HEK293 (cell line): ENCODE data around the gene STAMBP.

Source experiments
- CTCF ChIA-PET: fragments of 350-600 bp; formaldehyde crosslinking; extraction: SDS; loops from one replicate; lab custom pipeline; 2021; ENCODE audit warnings: antibody characterized with exemption; lab: Yijun Ruan, JAX
- POLR2A ChIA-PET: fragments of 300-600 bp; formaldehyde crosslinking; extraction: SDS; loops from one replicate; lab custom pipeline; 2020; ENCODE audit warnings: antibody characterized with exemption, inconsistent platforms; lab: Yijun Ruan, JAX
- H3K27ac ChIP-seq: fragments of 200-500 bp; sonication (Bioruptor generic); 2 replicates; pipeline ENCODE4 v1.5.1; 2014; ENCODE audit warnings: low read depth, low read length, control low read depth, inconsistent platforms; ENCODE audit errors: extremely low read depth
- H3K36me3 ChIP-seq, 2 experiments: fragments of 200-500 bp in 1 of 2; sonication (Bioruptor generic) in 1 of 2; 1 replicate in 1 of 2; 2 replicates in 1 of 2; pipeline ENCODE4 v1.5.1; 2014 to 2017; ENCODE audit warnings: inconsistent platforms in 2 of 2, low read length in 2 of 2; ENCODE audit not compliant: control insufficient read depth in 2 of 2, insufficient read depth in 1 of 2
- H3K4me1 ChIP-seq: fragments of 200-500 bp; sonication (Bioruptor generic); 2 replicates; pipeline ENCODE4 v1.5.1; 2014; ENCODE audit warnings: mild to moderate bottlenecking, low read length, inconsistent platforms; ENCODE audit not compliant: control insufficient read depth, insufficient read depth
- H3K4me3 ChIP-seq: 2 replicates; pipeline ENCODE4 v1.5.1; 2011; ENCODE audit warnings: low read depth, mild to moderate bottlenecking, control low read depth, low read length, moderate library complexity
- H3K9me3 ChIP-seq: fragments of 200-500 bp; sonication (Bioruptor generic); 2 replicates; pipeline ENCODE4 v1.5.1; 2014; ENCODE audit warnings: low read depth, low read length, inconsistent platforms; ENCODE audit not compliant: control insufficient read depth, insufficient read depth
- KLF7 ChIP-seq: fragments of 450-650 bp; formaldehyde crosslinking; IDR thresholded peaks from 2 replicates; pipeline ENCODE4 v1.5.1; 2016; ENCODE audit warnings: missing biosample characterization, missing genetic modification characterization, borderline replicate concordance
- SP3 ChIP-seq: fragments of 450-650 bp; formaldehyde crosslinking; IDR thresholded peaks from 2 replicates; pipeline ENCODE4 v1.5.1; 2016; ENCODE audit warnings: missing biosample characterization, missing genetic modification characterization
- TCF7L2 ChIP-seq: IDR thresholded peaks from 2 replicates; pipeline ENCODE4 v1.6.1; 2011; ENCODE audit warnings: low read depth, mild to moderate bottlenecking, inconsistent platforms, low read length, moderate library complexity, borderline replicate concordance
- ZBTB1 ChIP-seq: fragments of 450-650 bp; formaldehyde crosslinking; IDR thresholded peaks from 2 replicates; pipeline ENCODE4 v1.5.1; 2016; ENCODE audit warnings: missing biosample characterization, missing genetic modification characterization
- ZBTB10 ChIP-seq: fragments of 450-650 bp; formaldehyde crosslinking; IDR thresholded peaks from 2 replicates; pipeline ENCODE4 v1.5.1; 2016; ENCODE audit warnings: missing biosample characterization, missing genetic modification characterization
- ZBTB7A ChIP-seq: fragments of 450-650 bp; formaldehyde crosslinking; IDR thresholded peaks from 2 replicates; pipeline ENCODE4 v1.5.1; 2016; ENCODE audit warnings: low read depth, missing biosample characterization, missing genetic modification characterization
- ZFHX2 ChIP-seq: fragments of 450-650 bp; formaldehyde crosslinking; conservative IDR thresholded peaks from 2 replicates; pipeline ENCODE4 v1.5.1; 2016; ENCODE audit warnings: missing biosample characterization, missing genetic modification characterization
- ZNF138 ChIP-seq: fragments of 450-650 bp; formaldehyde crosslinking; IDR thresholded peaks from 2 replicates; pipeline ENCODE4 v1.5.1; 2016; ENCODE audit warnings: missing biosample characterization, missing genetic modification characterization, borderline replicate concordance
- ZNF148 ChIP-seq: fragments of 450-650 bp; formaldehyde crosslinking; IDR thresholded peaks from 2 replicates; pipeline ENCODE4 v1.5.0; 2017; ENCODE audit warnings: missing biosample characterization, missing genetic modification characterization, borderline replicate concordance
- ZNF211 ChIP-seq: fragments of 450-650 bp; formaldehyde crosslinking; IDR thresholded peaks from 2 replicates; pipeline ENCODE4 v1.5.1; 2016; ENCODE audit warnings: low read depth, missing biosample characterization, missing genetic modification characterization
- ZNF266 ChIP-seq: fragments of 450-650 bp; formaldehyde crosslinking; IDR thresholded peaks from 2 replicates; pipeline ENCODE4 v1.5.1; 2016; ENCODE audit warnings: missing biosample characterization, missing genetic modification characterization, low read depth
- ZNF341 ChIP-seq: fragments of 450-650 bp; formaldehyde crosslinking; IDR thresholded peaks from 2 replicates; pipeline ENCODE4; 2016; ENCODE audit warnings: low read depth, missing biosample characterization, missing genetic modification characterization
- ZNF416 ChIP-seq: fragments of 450-650 bp; formaldehyde crosslinking; IDR thresholded peaks from 2 replicates; pipeline ENCODE4 v1.5.1; 2016; ENCODE audit warnings: missing biosample characterization, missing genetic modification characterization
- ZNF48 ChIP-seq: fragments of 450-650 bp; formaldehyde crosslinking; IDR thresholded peaks from 2 replicates; pipeline ENCODE4 v1.5.1; 2016; ENCODE audit warnings: missing biosample characterization, missing genetic modification characterization
- ZNF514 ChIP-seq: fragments of 450-650 bp; formaldehyde crosslinking; IDR thresholded peaks from 2 replicates; pipeline ENCODE4 v1.5.1; 2016; ENCODE audit warnings: missing biosample characterization, missing genetic modification characterization
- ZNF585B ChIP-seq: fragments of 450-650 bp; formaldehyde crosslinking; IDR thresholded peaks from 2 replicates; pipeline ENCODE4 v1.5.1; 2016; ENCODE audit warnings: missing biosample characterization, missing genetic modification characterization
- ZNF660 ChIP-seq: fragments of 450-650 bp; IDR thresholded peaks from 2 replicates; pipeline ENCODE4 v1.5.1; 2018; ENCODE audit warnings: missing biosample characterization, mild to moderate bottlenecking, missing genetic modification characterization
- ZNF677 ChIP-seq: fragments of 450-650 bp; IDR thresholded peaks from 2 replicates; pipeline ENCODE4 v1.5.0; 2018; ENCODE audit warnings: missing biosample characterization, mild to moderate bottlenecking, missing genetic modification characterization, moderate library complexity
- ZNF777 ChIP-seq: fragments of 450-650 bp; formaldehyde crosslinking; IDR thresholded peaks from 2 replicates; pipeline ENCODE4 v1.5.1; 2017; ENCODE audit warnings: missing biosample characterization, missing genetic modification characterization, borderline replicate concordance
- ZXDB ChIP-seq: fragments of 450-650 bp; formaldehyde crosslinking; IDR thresholded peaks from 2 replicates; pipeline ENCODE4 v1.5.1; 2016; ENCODE audit warnings: missing biosample characterization, missing genetic modification characterization
- TF ChIP-seq, protein P1 (sequence below): fragments of 450-650 bp; formaldehyde crosslinking; IDR thresholded peaks from 2 replicates; pipeline ENCODE4 v1.5.1; 2016; ENCODE audit warnings: missing biosample characterization, missing genetic modification characterization
- TF ChIP-seq, protein P2 (sequence below): fragments of 450-650 bp; formaldehyde crosslinking; IDR thresholded peaks from 2 replicates; pipeline ENCODE4 v1.5.1; 2016; ENCODE audit warnings: missing biosample characterization, missing genetic modification characterization, low read depth

The STAMBP gene

GRCh38 chr2:73897934-73898333, 69.2 kb downstream of the STAMBP start:
- H3K4me1 ChIP-seq: no peaks in the 10 kb centered on the region
- ChIA-PET POLR2A (no interaction called here), CTCF (no interaction called here)
- no peaks in the 10 kb centered on the region for H3K36me3 ChIP-seq
- H3K9me3 ChIP-seq: no peaks in the 10 kb centered on the region
- no peak overlapping the region for H3K4me3 ChIP-seq
- H3K27ac ChIP-seq: no peak overlapping the region
- TF ChIP-seq ZNF211 (tag by site-specific recombination) (no peak), ZNF148 (no peak), ZNF585B (no peak)

GRCh38 chr2:73899801-73900336, 71.1 kb downstream of the STAMBP start:
- ChIA-PET POLR2A (interaction anchor here (0.5 kb wide), 1 partner anchor 65 kb away, joined by 4 read pairs; no protein-coding TSS in a partner anchor), CTCF (no interaction called here)
- H3K9me3 ChIP-seq: no peaks in the 10 kb centered on the region
- no peak overlapping the region for H3K4me3 ChIP-seq
- H3K4me1 ChIP-seq: no peaks in the 10 kb centered on the region
- H3K36me3 ChIP-seq: no peaks in the 10 kb centered on the region
- TF ChIP-seq ZNF660 (tag by site-specific recombination): no peak
- no peak for TF ChIP-seq ZNF211 (tag by site-specific recombination)
- no peak for TF ChIP-seq ZBTB1
- no peak for TF ChIP-seq SP3 (tag by site-specific recombination)
- no peak for TF ChIP-seq ZNF266 (tag by site-specific recombination)
- TF ChIP-seq ZFHX2: no peak
- no peak overlapping the region for H3K27ac ChIP-seq

- ChIA-PET POLR2A (no interaction called here), CTCF (interaction anchor here (0.6 kb wide), 1 partner anchor 433 kb away, joined by 3 read pairs; no protein-coding TSS in a partner anchor)
- Histone ChIP-seq H3K4me1 (no peaks in the 10 kb centered on the region), H3K27ac (no peak overlapping the region), H3K4me3 (no peak overlapping the region), H3K36me3 (no peaks in the 10 kb centered on the region), H3K9me3 (no peaks in the 10 kb centered on the region)
- no peak for TF ChIP-seq ZNF514 (tag by site-specific recombination)
- TF ChIP-seq, protein P1, sequence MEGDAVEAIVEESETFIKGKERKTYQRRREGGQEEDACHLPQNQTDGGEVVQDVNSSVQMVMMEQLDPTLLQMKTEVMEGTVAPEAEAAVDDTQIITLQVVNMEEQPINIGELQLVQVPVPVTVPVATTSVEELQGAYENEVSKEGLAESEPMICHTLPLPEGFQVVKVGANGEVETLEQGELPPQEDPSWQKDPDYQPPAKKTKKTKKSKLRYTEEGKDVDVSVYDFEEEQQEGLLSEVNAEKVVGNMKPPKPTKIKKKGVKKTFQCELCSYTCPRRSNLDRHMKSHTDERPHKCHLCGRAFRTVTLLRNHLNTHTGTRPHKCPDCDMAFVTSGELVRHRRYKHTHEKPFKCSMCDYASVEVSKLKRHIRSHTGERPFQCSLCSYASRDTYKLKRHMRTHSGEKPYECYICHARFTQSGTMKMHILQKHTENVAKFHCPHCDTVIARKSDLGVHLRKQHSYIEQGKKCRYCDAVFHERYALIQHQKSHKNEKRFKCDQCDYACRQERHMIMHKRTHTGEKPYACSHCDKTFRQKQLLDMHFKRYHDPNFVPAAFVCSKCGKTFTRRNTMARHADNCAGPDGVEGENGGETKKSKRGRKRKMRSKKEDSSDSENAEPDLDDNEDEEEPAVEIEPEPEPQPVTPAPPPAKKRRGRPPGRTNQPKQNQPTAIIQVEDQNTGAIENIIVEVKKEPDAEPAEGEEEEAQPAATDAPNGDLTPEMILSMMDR (tag by site-specific recombination): no peak
- TF ChIP-seq KLF7: no peak
- no peak for TF ChIP-seq ZNF416 (tag by site-specific recombination)
- no peak for TF ChIP-seq ZNF777
- no peak for TF ChIP-seq ZBTB10 (tag by site-specific recombination)
- TF ChIP-seq ZBTB7A (tag by site-specific recombination): no peak
- no peak for TF ChIP-seq TCF7L2
- TF ChIP-seq ZNF677 (tag by site-specific recombination): no peak
- no peak for TF ChIP-seq ZNF48 (tag by site-specific recombination)
- TF ChIP-seq ZNF138 (tag by site-specific recombination): no peak
- TF ChIP-seq ZNF341 (tag by site-specific recombination): no peak
- TF ChIP-seq, protein P2, sequence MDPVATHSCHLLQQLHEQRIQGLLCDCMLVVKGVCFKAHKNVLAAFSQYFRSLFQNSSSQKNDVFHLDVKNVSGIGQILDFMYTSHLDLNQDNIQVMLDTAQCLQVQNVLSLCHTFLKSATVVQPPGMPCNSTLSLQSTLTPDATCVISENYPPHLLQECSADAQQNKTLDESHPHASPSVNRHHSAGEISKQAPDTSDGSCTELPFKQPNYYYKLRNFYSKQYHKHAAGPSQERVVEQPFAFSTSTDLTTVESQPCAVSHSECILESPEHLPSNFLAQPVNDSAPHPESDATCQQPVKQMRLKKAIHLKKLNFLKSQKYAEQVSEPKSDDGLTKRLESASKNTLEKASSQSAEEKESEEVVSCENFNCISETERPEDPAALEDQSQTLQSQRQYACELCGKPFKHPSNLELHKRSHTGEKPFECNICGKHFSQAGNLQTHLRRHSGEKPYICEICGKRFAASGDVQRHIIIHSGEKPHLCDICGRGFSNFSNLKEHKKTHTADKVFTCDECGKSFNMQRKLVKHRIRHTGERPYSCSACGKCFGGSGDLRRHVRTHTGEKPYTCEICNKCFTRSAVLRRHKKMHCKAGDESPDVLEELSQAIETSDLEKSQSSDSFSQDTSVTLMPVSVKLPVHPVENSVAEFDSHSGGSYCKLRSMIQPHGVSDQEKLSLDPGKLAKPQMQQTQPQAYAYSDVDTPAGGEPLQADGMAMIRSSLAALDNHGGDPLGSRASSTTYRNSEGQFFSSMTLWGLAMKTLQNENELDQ (tag by site-specific recombination): no peak
- TF ChIP-seq ZXDB (tag by site-specific recombination): no peak
Observed at GRCh38 chr2:73901143-73901542, 72.4 kb downstream of the STAMBP start.
